ENCODE data around the gene GALR3.
A peak's percentile ranks its signal among the peaks of the same experiment; 100 is the strongest.
"Not testable (repeated sequence)": the region's sequence is repeated elsewhere in the genome, so short reads cannot be mapped to it uniquely, and the experiment has no call there.

Gene GALR3

DNA sequence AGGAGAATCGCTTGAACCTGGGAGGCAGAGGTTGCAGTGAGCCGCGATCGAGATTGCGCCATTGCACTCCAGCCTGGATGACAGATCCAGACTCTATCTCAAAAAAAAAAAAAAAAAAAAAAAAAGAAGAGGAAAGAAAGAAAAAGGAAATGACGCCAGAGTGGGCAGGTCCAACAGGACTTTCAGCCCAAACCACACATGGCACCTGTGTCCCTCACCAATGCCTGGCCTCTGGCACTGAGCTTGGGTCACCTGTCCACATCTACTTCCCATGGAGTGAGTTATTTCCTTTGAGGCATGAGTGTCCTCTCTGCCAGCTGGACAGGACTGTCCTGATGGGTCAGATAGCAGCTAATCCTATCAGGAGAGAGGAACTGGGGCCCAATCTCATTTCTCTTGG lies 30.7 kb upstream of the GALR3 start:
- TF ChIP-seq, protein P1, sequence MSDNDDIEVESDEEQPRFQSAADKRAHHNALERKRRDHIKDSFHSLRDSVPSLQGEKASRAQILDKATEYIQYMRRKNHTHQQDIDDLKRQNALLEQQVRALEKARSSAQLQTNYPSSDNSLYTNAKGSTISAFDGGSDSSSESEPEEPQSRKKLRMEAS (IDR thresholded peaks at IDR 0.05; ENCODE audit: low read depth, low read length): no peak
- TF ChIP-seq POLR2A (IDR thresholded peaks at IDR 0.05; ENCODE audit: extremely low read depth, insufficient read length): no peak
- TF ChIP-seq, protein P2, sequence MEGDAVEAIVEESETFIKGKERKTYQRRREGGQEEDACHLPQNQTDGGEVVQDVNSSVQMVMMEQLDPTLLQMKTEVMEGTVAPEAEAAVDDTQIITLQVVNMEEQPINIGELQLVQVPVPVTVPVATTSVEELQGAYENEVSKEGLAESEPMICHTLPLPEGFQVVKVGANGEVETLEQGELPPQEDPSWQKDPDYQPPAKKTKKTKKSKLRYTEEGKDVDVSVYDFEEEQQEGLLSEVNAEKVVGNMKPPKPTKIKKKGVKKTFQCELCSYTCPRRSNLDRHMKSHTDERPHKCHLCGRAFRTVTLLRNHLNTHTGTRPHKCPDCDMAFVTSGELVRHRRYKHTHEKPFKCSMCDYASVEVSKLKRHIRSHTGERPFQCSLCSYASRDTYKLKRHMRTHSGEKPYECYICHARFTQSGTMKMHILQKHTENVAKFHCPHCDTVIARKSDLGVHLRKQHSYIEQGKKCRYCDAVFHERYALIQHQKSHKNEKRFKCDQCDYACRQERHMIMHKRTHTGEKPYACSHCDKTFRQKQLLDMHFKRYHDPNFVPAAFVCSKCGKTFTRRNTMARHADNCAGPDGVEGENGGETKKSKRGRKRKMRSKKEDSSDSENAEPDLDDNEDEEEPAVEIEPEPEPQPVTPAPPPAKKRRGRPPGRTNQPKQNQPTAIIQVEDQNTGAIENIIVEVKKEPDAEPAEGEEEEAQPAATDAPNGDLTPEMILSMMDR (IDR thresholded peaks at IDR 0.05; ENCODE audit: low read depth, low read length): no peak
- no peak for TF ChIP-seq MYC (IDR thresholded peaks at IDR 0.05; ENCODE audit: low read depth, low read length)
- no peak for DNase-seq (ENCODE audit: low read depth)
- no peak overlapping the region for H3K4me3 ChIP-seq (ENCODE audit: low read depth, low read length)

GRCh38 chr22:37794376-37794775 lies 28.8 kb upstream of the GALR3 start:
- H3K4me3 ChIP-seq (ENCODE audit: low read depth, low read length): no peak overlapping the region
- no peak for DNase-seq (ENCODE audit: low read depth)

DNA sequence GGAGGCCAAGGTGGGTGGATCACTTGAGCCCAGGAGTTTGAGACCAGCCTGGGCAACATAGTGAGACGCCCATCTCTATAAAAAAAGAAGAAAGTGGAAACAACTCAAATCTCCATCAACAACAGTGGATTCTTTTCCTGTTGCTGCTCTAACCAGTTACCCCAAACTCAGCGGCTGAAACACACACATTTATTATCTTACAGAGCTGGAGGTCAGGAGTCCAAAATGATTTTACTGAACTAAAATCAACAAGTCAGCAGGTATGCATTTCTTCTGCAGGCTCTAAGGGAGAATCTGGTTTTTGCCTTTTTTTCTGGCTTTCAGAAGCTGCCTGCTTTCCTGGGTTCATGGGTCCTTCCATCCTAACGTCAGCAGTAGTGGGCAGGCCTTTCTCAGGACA lies 27.1 kb upstream of the GALR3 start:
- TF ChIP-seq MYC (IDR thresholded peaks at IDR 0.05; ENCODE audit: low read depth, low read length) (no peak), POLR2A (IDR thresholded peaks at IDR 0.05; ENCODE audit: extremely low read depth, insufficient read length) (no peak)
- TF ChIP-seq, protein P2 (IDR thresholded peaks at IDR 0.05; ENCODE audit: low read depth, low read length): no peak
- TF ChIP-seq, protein P1 (IDR thresholded peaks at IDR 0.05; ENCODE audit: low read depth, low read length): no peak
- H3K4me3 ChIP-seq (ENCODE audit: low read depth, low read length): no peak overlapping the region

More at GRCh38 chr22:37794376-37794775, 28.8 kb upstream of the GALR3 start:
- TF ChIP-seq, protein P1 (IDR thresholded peaks at IDR 0.05; ENCODE audit: low read depth, low read length): no peak
- TF ChIP-seq, protein P2 (IDR thresholded peaks at IDR 0.05; ENCODE audit: low read depth, low read length): no peak
- TF ChIP-seq MYC (IDR thresholded peaks at IDR 0.05; ENCODE audit: low read depth, low read length) (no peak), POLR2A (IDR thresholded peaks at IDR 0.05; ENCODE audit: extremely low read depth, insufficient read length) (no peak)

DNA sequence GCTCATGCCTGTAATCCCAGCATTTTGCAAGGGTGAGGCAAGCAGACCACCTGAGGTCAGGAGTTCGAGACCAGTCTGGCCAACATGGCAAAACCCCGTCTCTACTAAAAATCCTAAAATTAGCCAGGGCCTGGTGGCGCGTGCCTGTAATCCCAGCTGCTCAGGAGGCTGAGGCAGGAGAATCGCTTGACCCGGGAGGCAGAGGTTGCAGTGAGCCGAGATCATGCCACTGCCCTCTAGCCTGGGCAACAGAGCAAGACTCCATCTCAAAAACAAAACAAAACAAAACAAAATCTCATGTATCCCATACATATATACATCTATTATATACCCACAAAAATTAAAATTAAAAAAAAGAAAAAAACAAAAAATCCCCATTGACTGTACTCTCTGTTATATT lies 25.9 kb upstream of the GALR3 start:
- not testable (repeated sequence) for H3K4me3 ChIP-seq (ENCODE audit: low read depth, low read length); DNase-seq (ENCODE audit: low read depth)

More for the DNA sequence above, 27.1 kb upstream of the GALR3 start:
- DNase-seq (ENCODE audit: low read depth): no peak

DNA sequence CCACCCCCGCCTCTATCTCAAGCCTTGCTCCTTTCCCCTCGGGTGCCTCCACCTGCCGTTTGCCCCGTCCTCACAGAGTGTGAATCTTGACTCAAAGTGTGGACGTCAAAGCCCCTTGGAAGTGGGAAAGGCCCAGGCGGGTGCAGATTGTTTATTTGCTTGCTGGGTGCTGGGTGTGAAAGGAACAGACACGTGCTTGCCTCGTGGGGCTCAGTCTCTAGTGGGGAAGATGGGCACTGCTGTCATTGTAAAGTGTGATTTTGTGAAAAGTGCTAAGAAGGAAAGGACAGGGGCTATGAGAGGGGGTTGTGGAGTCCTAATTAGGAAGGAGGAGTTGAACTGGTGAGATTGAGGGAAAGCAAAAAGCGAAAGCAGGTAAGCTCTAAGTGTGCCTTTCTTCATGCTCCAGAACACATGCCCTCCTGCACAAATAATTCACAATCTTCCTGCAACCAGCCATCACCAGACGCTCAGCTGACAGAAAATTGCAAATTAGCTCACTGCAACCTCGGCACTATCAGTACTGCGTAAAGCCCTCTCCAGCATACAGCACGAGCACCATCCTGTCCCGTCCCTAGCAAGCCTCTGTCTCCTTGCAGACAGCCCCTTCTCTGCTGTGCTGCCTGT lies 25.2 kb upstream of the GALR3 start:
- no peak overlapping the region for H3K4me3 ChIP-seq (ENCODE audit: low read depth, low read length)
- no peak for TF ChIP-seq POLR2A (IDR thresholded peaks at IDR 0.05; ENCODE audit: extremely low read depth, insufficient read length)
- TF ChIP-seq, protein P2 (IDR thresholded peaks at IDR 0.05; ENCODE audit: low read depth, low read length): no peak
- TF ChIP-seq, protein P1 (IDR thresholded peaks at IDR 0.05; ENCODE audit: low read depth, low read length): no peak
- no peak for TF ChIP-seq MYC (IDR thresholded peaks at IDR 0.05; ENCODE audit: low read depth, low read length)
- DNase-seq (ENCODE audit: low read depth): no peak

- DNase-seq (ENCODE audit: low read depth); H3K4me3 ChIP-seq (ENCODE audit: low read depth, low read length): not testable (repeated sequence)
Measured at GRCh38 chr22:37799979-37800378, 23.2 kb upstream of the GALR3 start.

GRCh38 chr22:37801946-37802309 lies 21.3 kb upstream of the GALR3 start:
- peak overlapping the region; percentile 25 for H3K4me3 ChIP-seq (ENCODE audit: low read depth, low read length)
- TF ChIP-seq, protein P1 (IDR thresholded peaks at IDR 0.05; ENCODE audit: low read depth, low read length): no peak
- no peak for TF ChIP-seq POLR2A (IDR thresholded peaks at IDR 0.05; ENCODE audit: extremely low read depth, insufficient read length)
- TF ChIP-seq, protein P2 (IDR thresholded peaks at IDR 0.05; ENCODE audit: low read depth, low read length): no peak
- TF ChIP-seq MYC (IDR thresholded peaks at IDR 0.05; ENCODE audit: low read depth, low read length): no peak
- DNase-seq (ENCODE audit: low read depth): no peak

All from NB4 (cell line).